ENCODE measurements around the gene DLX4. TPM values are rescaled to one million over a fixed set of nuclear protein-coding genes. Genes with fewer than 3 reads are reported as not detected.

Gene DLX4
- polyA plus RNA-seq, 1 donor from 2014 or later, result not detected

DNA sequence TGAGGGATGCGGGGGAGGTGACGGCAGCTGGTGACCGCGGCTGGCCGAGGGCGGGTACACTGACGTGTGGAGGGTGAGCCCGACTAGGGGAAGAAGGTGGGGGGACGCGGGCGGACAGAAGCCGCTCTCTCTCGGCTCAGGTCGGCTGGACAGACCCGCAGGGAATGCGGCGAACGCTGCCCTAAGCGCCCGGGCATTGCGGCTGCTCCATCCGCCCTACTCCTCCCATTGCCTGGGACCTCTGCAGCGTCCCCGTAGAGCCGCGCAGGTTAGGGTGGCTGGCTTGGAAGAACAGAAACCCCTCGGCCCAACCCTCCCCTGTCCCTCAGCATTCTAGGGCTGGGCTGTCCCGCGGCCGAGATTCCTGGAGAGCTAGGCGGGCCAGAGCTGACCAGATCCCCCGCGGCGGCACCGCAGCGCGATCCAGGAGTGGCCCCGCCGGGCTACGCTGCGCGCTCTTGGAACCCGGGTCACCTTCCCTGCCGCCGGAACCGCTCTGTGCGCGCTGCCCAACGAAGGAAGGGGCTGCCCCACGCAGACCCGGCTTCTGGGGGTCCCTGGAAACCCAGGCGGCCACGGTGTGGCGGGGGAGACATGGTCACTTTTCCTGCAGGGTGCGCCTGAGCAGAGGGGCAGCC, 3.0 kb downstream of the DLX4 start:
- Histone ChIP-seq H3K9me3 (ENCODE audit: low read length) (no peaks in the 10 kb centered on the region), H2AFZ (ENCODE audit: low read depth, low read length) (no peak overlapping the region), H3K27me3 (ENCODE audit: insufficient read depth, low read depth, low read length) (peaks cover 92% of the 10 kb centered on the region), H3K79me2 (replicated peaks; ENCODE audit: insufficient read depth, low read length) (no peaks in the 10 kb centered on the region), H3K36me3 (ENCODE audit: insufficient read depth, low read length) (no peaks in the 10 kb centered on the region), H3K9me2 (ENCODE audit: insufficient read depth, low read length) (no peaks in the 10 kb centered on the region), H4K20me1 (ENCODE audit: insufficient read depth) (no peaks in the 10 kb centered on the region), H3F3A (ENCODE audit: insufficient read depth, low read length, poor library complexity, severe bottlenecking) (no peaks in the 10 kb centered on the region), H3K27ac (ENCODE audit: low read length) (no peak overlapping the region), H3K4me2 (ENCODE audit: low read length) (no peak overlapping the region), H3K4me3 (ENCODE audit: low read length) (peak overlapping the region; percentile 55), H3K9ac (ENCODE audit: low read length) (no peak overlapping the region)
- TF ChIP-seq RAD21 (conservative IDR thresholded peaks at IDR 0.05) (no peak), EZH2 (IDR thresholded peaks at IDR 0.05; ENCODE audit: borderline replicate concordance, insufficient read depth, low read length, poor library complexity, severe bottlenecking) (peak; percentile 82)

DNA sequence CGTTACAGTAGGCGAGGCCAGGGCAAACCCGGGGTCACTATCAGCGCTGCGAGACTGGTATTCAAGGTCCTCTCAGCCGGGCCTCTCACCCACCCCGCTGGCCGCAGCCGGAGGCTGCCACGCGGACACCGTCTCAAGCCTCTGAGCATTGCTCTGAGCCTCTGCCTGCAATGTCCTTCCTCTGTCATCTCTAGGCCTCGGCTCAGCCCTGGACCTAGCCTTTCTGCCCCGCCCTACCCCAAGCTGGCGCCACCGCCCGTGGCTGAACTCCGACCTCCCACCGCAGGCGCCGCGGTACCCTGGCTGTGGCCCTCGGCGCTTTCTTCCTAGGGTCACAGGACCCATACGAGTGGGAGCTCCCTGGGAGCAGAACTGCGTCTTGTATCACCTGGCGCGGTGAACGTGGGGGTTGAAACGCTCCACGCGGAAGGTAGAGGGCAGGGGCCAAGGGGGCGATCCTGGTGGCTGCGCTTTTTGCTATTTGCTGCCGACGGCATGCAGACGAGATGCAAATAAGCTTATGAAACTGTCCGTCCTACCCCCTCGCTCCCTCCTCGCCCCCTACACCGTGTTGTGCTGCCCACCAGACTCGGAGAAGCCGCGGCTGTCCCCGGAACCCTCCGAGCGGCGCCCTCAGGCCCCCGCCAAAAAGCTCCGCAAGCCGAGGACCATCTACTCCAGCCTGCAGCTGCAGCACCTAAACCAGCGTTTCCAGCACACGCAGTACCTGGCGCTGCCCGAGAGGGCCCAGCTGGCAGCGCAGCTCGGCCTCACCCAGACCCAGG, 3.7 kb downstream of the DLX4 start:
- H3K9ac ChIP-seq (ENCODE audit: low read length), result no peak overlapping the region
- TF ChIP-seq SMC3 (conservative IDR thresholded peaks at IDR 0.05; ENCODE audit: poor library complexity) (no peak), MXI1 (conservative IDR thresholded peaks at IDR 0.05; ENCODE audit: poor library complexity, severe bottlenecking) (no peak), RAD21 (conservative IDR thresholded peaks at IDR 0.05) (no peak), EP300 (conservative IDR thresholded peaks at IDR 0.05; ENCODE audit: poor library complexity, severe bottlenecking) (no peak), POLR2AphosphoS5 (IDR thresholded peaks at IDR 0.05) (no peak), EZH2 (IDR thresholded peaks at IDR 0.05; ENCODE audit: borderline replicate concordance, insufficient read depth, low read length, poor library complexity, severe bottlenecking) (peak; percentile 34)
- TF ChIP-seq, protein P1, sequence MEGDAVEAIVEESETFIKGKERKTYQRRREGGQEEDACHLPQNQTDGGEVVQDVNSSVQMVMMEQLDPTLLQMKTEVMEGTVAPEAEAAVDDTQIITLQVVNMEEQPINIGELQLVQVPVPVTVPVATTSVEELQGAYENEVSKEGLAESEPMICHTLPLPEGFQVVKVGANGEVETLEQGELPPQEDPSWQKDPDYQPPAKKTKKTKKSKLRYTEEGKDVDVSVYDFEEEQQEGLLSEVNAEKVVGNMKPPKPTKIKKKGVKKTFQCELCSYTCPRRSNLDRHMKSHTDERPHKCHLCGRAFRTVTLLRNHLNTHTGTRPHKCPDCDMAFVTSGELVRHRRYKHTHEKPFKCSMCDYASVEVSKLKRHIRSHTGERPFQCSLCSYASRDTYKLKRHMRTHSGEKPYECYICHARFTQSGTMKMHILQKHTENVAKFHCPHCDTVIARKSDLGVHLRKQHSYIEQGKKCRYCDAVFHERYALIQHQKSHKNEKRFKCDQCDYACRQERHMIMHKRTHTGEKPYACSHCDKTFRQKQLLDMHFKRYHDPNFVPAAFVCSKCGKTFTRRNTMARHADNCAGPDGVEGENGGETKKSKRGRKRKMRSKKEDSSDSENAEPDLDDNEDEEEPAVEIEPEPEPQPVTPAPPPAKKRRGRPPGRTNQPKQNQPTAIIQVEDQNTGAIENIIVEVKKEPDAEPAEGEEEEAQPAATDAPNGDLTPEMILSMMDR (IDR thresholded peaks at IDR 0.05; ENCODE audit: poor library complexity, severe bottlenecking), result no peak
- TF ChIP-seq, protein P2, sequence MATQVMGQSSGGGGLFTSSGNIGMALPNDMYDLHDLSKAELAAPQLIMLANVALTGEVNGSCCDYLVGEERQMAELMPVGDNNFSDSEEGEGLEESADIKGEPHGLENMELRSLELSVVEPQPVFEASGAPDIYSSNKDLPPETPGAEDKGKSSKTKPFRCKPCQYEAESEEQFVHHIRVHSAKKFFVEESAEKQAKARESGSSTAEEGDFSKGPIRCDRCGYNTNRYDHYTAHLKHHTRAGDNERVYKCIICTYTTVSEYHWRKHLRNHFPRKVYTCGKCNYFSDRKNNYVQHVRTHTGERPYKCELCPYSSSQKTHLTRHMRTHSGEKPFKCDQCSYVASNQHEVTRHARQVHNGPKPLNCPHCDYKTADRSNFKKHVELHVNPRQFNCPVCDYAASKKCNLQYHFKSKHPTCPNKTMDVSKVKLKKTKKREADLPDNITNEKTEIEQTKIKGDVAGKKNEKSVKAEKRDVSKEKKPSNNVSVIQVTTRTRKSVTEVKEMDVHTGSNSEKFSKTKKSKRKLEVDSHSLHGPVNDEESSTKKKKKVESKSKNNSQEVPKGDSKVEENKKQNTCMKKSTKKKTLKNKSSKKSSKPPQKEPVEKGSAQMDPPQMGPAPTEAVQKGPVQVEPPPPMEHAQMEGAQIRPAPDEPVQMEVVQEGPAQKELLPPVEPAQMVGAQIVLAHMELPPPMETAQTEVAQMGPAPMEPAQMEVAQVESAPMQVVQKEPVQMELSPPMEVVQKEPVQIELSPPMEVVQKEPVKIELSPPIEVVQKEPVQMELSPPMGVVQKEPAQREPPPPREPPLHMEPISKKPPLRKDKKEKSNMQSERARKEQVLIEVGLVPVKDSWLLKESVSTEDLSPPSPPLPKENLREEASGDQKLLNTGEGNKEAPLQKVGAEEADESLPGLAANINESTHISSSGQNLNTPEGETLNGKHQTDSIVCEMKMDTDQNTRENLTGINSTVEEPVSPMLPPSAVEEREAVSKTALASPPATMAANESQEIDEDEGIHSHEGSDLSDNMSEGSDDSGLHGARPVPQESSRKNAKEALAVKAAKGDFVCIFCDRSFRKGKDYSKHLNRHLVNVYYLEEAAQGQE (IDR thresholded peaks at IDR 0.05; ENCODE audit: borderline replicate concordance), result no peak
- no peaks in the 10 kb centered on the region for H3K9me3 ChIP-seq (ENCODE audit: low read length)
- no peak overlapping the region for H2AFZ ChIP-seq (ENCODE audit: low read depth, low read length)
- no peak overlapping the region for H3K4me2 ChIP-seq (ENCODE audit: low read length)
- no peaks in the 10 kb centered on the region for H4K20me1 ChIP-seq (ENCODE audit: insufficient read depth)
- peak overlapping the region; percentile 55 for H3K4me3 ChIP-seq (ENCODE audit: low read length)
- H3K36me3 ChIP-seq (ENCODE audit: insufficient read depth, low read length), result no peaks in the 10 kb centered on the region
- H3K27ac ChIP-seq (ENCODE audit: low read length), result no peak overlapping the region
- peaks cover 85% of the 10 kb centered on the region for H3K27me3 ChIP-seq (ENCODE audit: insufficient read depth, low read depth, low read length)
- H3K79me2 ChIP-seq (replicated peaks; ENCODE audit: insufficient read depth, low read length), result no peaks in the 10 kb centered on the region
- H3K9me2 ChIP-seq (ENCODE audit: insufficient read depth, low read length), result no peaks in the 10 kb centered on the region
- H3F3A ChIP-seq (ENCODE audit: insufficient read depth, low read length, poor library complexity, severe bottlenecking), result no peaks in the 10 kb centered on the region
